ENCODE measurements around the gene ITPK1. TPM values are rescaled to one million over a fixed set of nuclear protein-coding genes. Genes with fewer than 3 reads are reported as not detected.

ITPK1 gene
- polyA plus RNA-seq, 4 donors = 98.8 to 153 (median 138) TPM

DNA sequence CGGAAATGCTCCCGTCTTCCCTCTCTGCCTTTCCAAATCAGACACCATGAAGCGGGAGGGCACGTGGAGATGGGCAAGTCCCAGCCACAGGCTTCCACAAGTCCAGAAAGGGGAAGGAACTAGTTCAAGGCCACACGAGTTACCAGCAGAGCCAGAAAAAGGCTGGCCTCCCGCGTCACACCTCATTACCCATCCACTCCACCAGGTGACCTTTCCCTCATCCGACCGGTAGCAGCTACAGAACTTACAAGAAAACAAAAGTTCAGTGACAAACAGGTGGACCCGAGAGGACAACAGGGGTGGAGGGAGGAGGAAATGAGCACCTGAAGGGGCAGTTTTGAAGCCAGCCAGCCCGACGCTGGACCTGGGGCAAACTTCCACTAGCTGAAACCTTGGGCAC, 145.9 kb downstream of the ITPK1 start:
- Histone ChIP-seq H3K27me3 (ENCODE audit: control insufficient read depth in 3 of 3, insufficient read depth in 3 of 3, low read length in 3 of 3) (no peaks in the 10 kb centered on the region), H3K4me1 (ENCODE audit: control insufficient read depth in 3 of 3, insufficient read depth in 2 of 3, low read depth in 1 of 3, low read length in 2 of 3) (peaks cover 0 to 26% (median 0%) of the 10 kb centered on the region in 3 donors), H3K9me3 (ENCODE audit: control insufficient read depth in 2 of 2, insufficient read depth in 1 of 2, low read depth in 1 of 2, low read length in 1 of 2) (peaks cover 0 to 15% of the 10 kb centered on the region in 2 donors), H3K27ac (ENCODE audit: low read depth in 1 of 3, low read length in 2 of 3) (peak overlapping the region in 1 of 3 donors; percentile 84), H3K36me3 (ENCODE audit: control insufficient read depth in 3 of 3, insufficient read depth in 2 of 3, low read depth in 1 of 3, low read length in 3 of 3) (peaks cover 0 to 59% (median 0%) of the 10 kb centered on the region in 3 donors), H3K4me3 (ENCODE audit: low read depth in 1 of 3, low read length in 3 of 3) (no peak overlapping the region)
- peak in 1 of 2 donors; percentile 59 for DNase-seq
- WGBS, 3 donors = 78 to 79% (median 78%) methylated on average over 12 of the region's 12 CpGs
- no peak for FAIRE-seq

- 92 to 97% (median 97%) methylated on average over 10 of the region's 10 CpGs for WGBS, 3 donors
- H3K27me3 ChIP-seq (ENCODE audit: control insufficient read depth in 3 of 3, insufficient read depth in 3 of 3, low read length in 3 of 3) = no peaks in the 10 kb centered on the region
- FAIRE-seq (no peak), DNase-seq (no peak)
- H3K9me3 ChIP-seq (ENCODE audit: control insufficient read depth in 2 of 2, insufficient read depth in 1 of 2, low read depth in 1 of 2, low read length in 1 of 2) = peaks cover 0 to 17% of the 10 kb centered on the region in 2 donors
- peak overlapping the region in 1 of 3 donors; percentile 84 for H3K27ac ChIP-seq (ENCODE audit: low read depth in 1 of 3, low read length in 2 of 3)
- no peak overlapping the region for H3K4me3 ChIP-seq (ENCODE audit: low read depth in 1 of 3, low read length in 3 of 3)
- H3K4me1 ChIP-seq (ENCODE audit: control insufficient read depth in 3 of 3, insufficient read depth in 2 of 3, low read depth in 1 of 3, low read length in 2 of 3) = peaks cover 0 to 26% (median 0%) of the 10 kb centered on the region in 3 donors
- H3K36me3 ChIP-seq (ENCODE audit: control insufficient read depth in 3 of 3, insufficient read depth in 2 of 3, low read depth in 1 of 3, low read length in 3 of 3) = peaks cover 0 to 56% (median 0%) of the 10 kb centered on the region in 3 donors
Observed at GRCh38 chr14:92969430-92969829, 146.3 kb downstream of the ITPK1 start.

DNA sequence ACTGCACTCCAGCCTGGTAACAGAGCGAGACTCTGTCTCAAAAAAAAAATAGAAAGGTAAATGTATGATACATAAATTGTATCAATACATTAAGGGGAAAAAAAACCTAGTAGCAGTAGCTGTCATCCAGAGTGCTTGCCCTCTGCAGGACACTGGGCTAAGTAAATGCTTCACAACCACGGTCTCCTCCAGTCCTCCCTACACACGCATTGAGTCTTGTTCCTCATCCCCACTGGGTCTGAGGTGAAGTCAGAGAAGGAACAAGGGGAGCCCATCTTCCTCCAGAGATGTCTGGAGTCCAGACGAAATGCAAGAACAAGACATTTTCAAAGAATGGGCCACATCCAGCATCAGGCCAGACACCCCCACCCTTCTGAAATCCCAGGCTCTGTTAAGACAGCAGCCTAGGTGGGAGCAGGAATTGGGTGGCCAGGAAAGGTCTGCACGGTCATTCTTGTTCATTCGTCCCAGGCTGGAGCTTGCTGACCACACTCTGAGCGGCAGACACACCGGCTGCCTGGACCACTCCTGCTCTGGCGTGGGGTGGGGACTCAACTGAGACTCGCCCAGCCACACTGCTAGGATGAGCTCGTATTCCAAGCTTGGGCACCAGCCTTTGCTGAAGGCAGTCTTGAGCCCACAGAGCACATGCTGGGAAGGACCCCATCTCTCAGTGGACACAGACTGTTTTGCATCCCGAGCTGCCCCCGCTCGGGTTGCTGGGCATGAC, 147.3 kb downstream of the ITPK1 start:
- peaks cover 0 to 21% (median 0%) of the 10 kb centered on the region in 3 donors for H3K4me1 ChIP-seq (ENCODE audit: control insufficient read depth in 3 of 3, insufficient read depth in 2 of 3, low read depth in 1 of 3, low read length in 2 of 3)
- H3K27ac ChIP-seq (ENCODE audit: low read depth in 1 of 3, low read length in 2 of 3) = no peak overlapping the region
- no peak for DNase-seq
- FAIRE-seq = no peak
- H3K27me3 ChIP-seq (ENCODE audit: control insufficient read depth in 3 of 3, insufficient read depth in 3 of 3, low read length in 3 of 3) = no peaks in the 10 kb centered on the region
- H3K9me3 ChIP-seq (ENCODE audit: control insufficient read depth in 2 of 2, insufficient read depth in 1 of 2, low read depth in 1 of 2, low read length in 1 of 2) = peaks cover 0 to 13% of the 10 kb centered on the region in 2 donors
- peaks cover 0 to 51% (median 0%) of the 10 kb centered on the region in 3 donors for H3K36me3 ChIP-seq (ENCODE audit: control insufficient read depth in 3 of 3, insufficient read depth in 2 of 3, low read depth in 1 of 3, low read length in 3 of 3)
- WGBS, 3 donors = 92 to 96% (median 93%) methylated on average over 14 of the region's 14 CpGs
- no peak overlapping the region for H3K4me3 ChIP-seq (ENCODE audit: low read depth in 1 of 3, low read length in 3 of 3)

DNA sequence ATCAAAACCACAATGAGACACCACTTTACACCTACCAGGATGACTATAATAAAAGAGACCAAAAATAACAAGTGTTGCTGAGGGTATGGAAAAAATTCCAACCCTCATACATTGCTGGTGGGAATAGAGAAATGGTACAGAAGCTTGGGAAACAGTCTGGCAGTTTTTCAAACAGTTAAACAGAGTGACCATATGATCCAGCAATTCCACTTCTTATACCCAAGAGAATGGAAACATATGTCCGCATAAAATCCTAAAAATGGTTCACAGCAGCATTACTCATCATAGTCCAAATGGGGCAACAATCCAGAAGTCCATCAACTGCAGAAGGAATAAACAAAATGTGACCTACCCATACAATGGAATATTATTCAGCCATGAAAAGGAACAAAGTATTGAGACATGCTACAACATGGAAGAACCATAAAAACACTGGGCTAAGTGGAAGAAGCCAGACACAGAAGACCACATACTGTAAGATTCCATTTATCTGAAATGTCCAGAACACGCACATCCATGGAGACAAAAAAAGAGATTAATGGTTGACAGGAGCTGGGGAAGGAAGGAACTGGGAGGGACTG, 148.3 kb downstream of the ITPK1 start:
- WGBS, 3 donors = 93 to 98% (median 96%) methylated on average over 2 of the region's 2 CpGs
- Histone ChIP-seq H3K4me1 (ENCODE audit: control insufficient read depth in 3 of 3, insufficient read depth in 2 of 3, low read depth in 1 of 3, low read length in 2 of 3) (peaks cover 0 to 18% (median 0%) of the 10 kb centered on the region in 3 donors), H3K36me3 (ENCODE audit: control insufficient read depth in 3 of 3, insufficient read depth in 2 of 3, low read depth in 1 of 3, low read length in 3 of 3) (peaks cover 0 to 51% (median 1%) of the 10 kb centered on the region in 3 donors), H3K9me3 (ENCODE audit: control insufficient read depth in 2 of 2, insufficient read depth in 1 of 2, low read depth in 1 of 2, low read length in 1 of 2) (peaks cover 0 to 10% of the 10 kb centered on the region in 2 donors), H3K27me3 (ENCODE audit: control insufficient read depth in 3 of 3, insufficient read depth in 3 of 3, low read length in 3 of 3) (no peaks in the 10 kb centered on the region), H3K27ac (ENCODE audit: low read depth in 1 of 3, low read length in 2 of 3) (no peak overlapping the region), H3K4me3 (ENCODE audit: low read depth in 1 of 3, low read length in 3 of 3) (no peak overlapping the region)
- FAIRE-seq (no peak), DNase-seq (no peak)

DNA sequence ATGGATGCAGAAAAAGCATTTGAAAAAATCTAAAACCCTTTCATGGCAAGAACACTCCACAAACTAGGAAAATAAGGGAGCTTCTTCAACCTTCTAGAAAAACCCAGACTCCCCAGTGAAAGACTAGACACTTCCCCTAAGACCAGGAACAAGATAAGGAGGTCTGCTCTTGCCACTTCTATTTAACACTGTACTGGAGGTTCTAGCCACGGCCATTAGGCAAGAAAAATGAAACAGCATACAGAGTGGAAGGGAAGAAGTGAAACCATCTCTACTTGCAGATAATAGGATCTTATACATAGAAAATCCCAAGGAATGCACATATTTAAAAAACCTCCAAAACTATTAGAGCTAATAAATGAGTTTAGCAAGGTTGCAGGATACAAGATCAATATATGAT, 150.4 kb downstream of the ITPK1 start:
- no peak overlapping the region for H3K4me3 ChIP-seq (ENCODE audit: low read depth in 1 of 3, low read length in 3 of 3)
- no peak overlapping the region for H3K27ac ChIP-seq (ENCODE audit: low read depth in 1 of 3, low read length in 2 of 3)
- no peaks in the 10 kb centered on the region for H3K27me3 ChIP-seq (ENCODE audit: control insufficient read depth in 3 of 3, insufficient read depth in 3 of 3, low read length in 3 of 3)
- peaks cover 0 to 4% of the 10 kb centered on the region in 2 donors for H3K9me3 ChIP-seq (ENCODE audit: control insufficient read depth in 2 of 2, insufficient read depth in 1 of 2, low read depth in 1 of 2, low read length in 1 of 2)
- 87 to 96% (median 89%) methylated on average over 1 of the region's 1 CpG for WGBS, 3 donors
- peaks cover 0 to 11% (median 0%) of the 10 kb centered on the region in 3 donors for H3K4me1 ChIP-seq (ENCODE audit: control insufficient read depth in 3 of 3, insufficient read depth in 2 of 3, low read depth in 1 of 3, low read length in 2 of 3)
- DNase-seq = no peak
- no peak for FAIRE-seq
- H3K36me3 ChIP-seq (ENCODE audit: control insufficient read depth in 3 of 3, insufficient read depth in 2 of 3, low read depth in 1 of 3, low read length in 3 of 3) = peaks cover 4 to 55% (median 8%) of the 10 kb centered on the region in 3 donors

DNA sequence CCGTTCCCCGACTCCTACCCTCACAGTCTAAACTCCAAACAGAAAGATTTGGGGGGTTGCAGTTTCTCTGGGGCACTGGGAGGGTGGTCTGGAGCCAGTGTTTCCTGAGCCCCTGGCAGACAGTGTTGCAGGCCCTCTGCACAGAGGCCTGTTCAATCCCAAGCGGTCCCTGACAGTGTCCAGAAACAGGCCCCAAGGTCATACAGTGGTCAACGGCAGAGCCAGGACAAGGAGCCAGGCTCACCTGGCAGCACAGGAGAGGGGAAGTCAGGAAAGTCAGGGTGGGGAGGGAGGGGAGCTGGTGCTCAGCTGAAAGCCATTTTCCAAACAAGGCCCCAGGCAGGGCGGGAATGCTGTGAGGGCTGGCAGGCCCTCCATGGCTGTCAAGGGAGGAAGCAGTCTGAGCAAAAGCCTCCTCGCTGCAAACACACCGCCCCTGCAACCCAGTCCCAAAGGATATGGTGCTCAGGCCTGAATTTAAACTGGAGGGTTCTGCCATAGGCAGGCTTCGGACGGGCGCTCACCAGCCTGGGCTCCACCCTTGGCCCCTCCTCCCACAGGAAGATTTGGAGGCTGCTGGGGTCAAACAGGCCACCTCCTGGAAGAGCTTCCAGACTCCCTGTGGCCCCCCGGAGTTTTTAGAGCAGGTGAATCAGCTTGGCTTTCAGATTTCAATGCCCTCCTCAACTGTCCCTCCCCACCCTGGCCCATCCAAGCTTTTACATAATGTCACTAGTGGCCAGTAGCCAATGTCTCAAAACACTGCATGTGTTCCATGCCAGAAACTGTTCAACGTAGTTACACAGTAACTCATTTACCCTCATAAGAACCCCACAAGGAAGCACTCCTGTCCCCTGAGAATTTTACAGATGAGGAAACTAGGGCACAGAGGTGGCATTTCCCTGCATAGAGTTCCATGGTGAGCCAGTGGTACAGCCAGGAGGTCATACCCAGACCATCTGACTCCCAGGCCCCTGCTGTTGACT, 151.3 kb downstream of the ITPK1 start:
- Histone ChIP-seq H3K36me3 (ENCODE audit: control insufficient read depth in 3 of 3, insufficient read depth in 2 of 3, low read depth in 1 of 3, low read length in 3 of 3) (peaks cover 4 to 59% (median 8%) of the 10 kb centered on the region in 3 donors), H3K9me3 (ENCODE audit: control insufficient read depth in 2 of 2, insufficient read depth in 1 of 2, low read depth in 1 of 2, low read length in 1 of 2) (peaks cover 0 to 4% of the 10 kb centered on the region in 2 donors), H3K27ac (ENCODE audit: low read depth in 1 of 3, low read length in 2 of 3) (no peak overlapping the region), H3K4me1 (ENCODE audit: control insufficient read depth in 3 of 3, insufficient read depth in 2 of 3, low read depth in 1 of 3, low read length in 2 of 3) (peaks cover 0 to 8% (median 0%) of the 10 kb centered on the region in 3 donors), H3K4me3 (ENCODE audit: low read depth in 1 of 3, low read length in 3 of 3) (no peak overlapping the region), H3K27me3 (ENCODE audit: control insufficient read depth in 3 of 3, insufficient read depth in 3 of 3, low read length in 3 of 3) (no peaks in the 10 kb centered on the region)
- DNase-seq (no peak), FAIRE-seq (no peak)
- WGBS, 3 donors = 74 to 79% (median 77%) methylated on average over 12 of the region's 12 CpGs

GRCh38 chr14:92963301-92964123, 152.2 kb downstream of the ITPK1 start:
- WGBS, 3 donors = 80 to 84% (median 82%) methylated on average over 14 of the region's 14 CpGs
- FAIRE-seq = no peak
- DNase-seq = no peak
- peaks cover 0 to 4% of the 10 kb centered on the region in 2 donors for H3K9me3 ChIP-seq (ENCODE audit: control insufficient read depth in 2 of 2, insufficient read depth in 1 of 2, low read depth in 1 of 2, low read length in 1 of 2)
- peaks cover 0 to 5% (median 0%) of the 10 kb centered on the region in 3 donors for H3K4me1 ChIP-seq (ENCODE audit: control insufficient read depth in 3 of 3, insufficient read depth in 2 of 3, low read depth in 1 of 3, low read length in 2 of 3)
- H3K36me3 ChIP-seq (ENCODE audit: control insufficient read depth in 3 of 3, insufficient read depth in 2 of 3, low read depth in 1 of 3, low read length in 3 of 3) = peaks cover 4 to 61% (median 12%) of the 10 kb centered on the region in 3 donors
- H3K27ac ChIP-seq (ENCODE audit: low read depth in 1 of 3, low read length in 2 of 3) = no peak overlapping the region
- no peak overlapping the region for H3K4me3 ChIP-seq (ENCODE audit: low read depth in 1 of 3, low read length in 3 of 3)
- H3K27me3 ChIP-seq (ENCODE audit: control insufficient read depth in 3 of 3, insufficient read depth in 3 of 3, low read length in 3 of 3) = no peaks in the 10 kb centered on the region

Data from small intestine (tissue), 7 donors.